Raji (cell line): ENCODE measurements around the gene CYCS.

Source experiments
- POLR2A ChIP-seq: IDR thresholded peaks from 2 replicates; pipeline ENCODE4 v1.6.1; 2011; ENCODE audit warnings: low read depth, low read length, control low read depth; ENCODE audit not compliant: insufficient read depth

CYCS gene

GRCh38 chr7:25093268-25093826, 31.7 kb downstream of the CYCS start:
- no peak for TF ChIP-seq POLR2A

DNA sequence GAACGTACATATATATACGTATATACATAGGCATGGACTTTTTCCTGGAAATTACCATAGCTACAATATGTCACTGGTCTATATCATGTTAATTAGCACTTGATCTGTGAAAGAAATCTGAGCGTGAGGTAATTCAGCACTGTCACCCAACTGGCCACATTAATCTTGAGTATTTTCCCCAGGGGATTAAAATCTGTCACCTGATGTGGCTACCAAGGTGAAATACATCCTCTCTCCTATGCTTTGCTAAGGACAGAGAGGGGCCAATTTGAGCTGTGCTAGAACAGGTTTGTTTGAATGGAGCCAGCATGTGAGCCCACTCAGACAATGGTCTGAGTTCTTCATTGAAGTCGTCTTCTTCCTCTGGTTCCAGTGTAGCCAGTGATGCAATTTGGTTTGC, 33.3 kb downstream of the CYCS start:
- no peak for TF ChIP-seq POLR2A

GRCh38 chr7:25091176-25091575, 33.9 kb downstream of the CYCS start:
- no peak for TF ChIP-seq POLR2A

GRCh38 chr7:25090374-25090773, 34.7 kb downstream of the CYCS start:
- TF ChIP-seq POLR2A = no peak

GRCh38 chr7:25087855-25088254, 37.2 kb downstream of the CYCS start:
- no peak for TF ChIP-seq POLR2A

DNA sequence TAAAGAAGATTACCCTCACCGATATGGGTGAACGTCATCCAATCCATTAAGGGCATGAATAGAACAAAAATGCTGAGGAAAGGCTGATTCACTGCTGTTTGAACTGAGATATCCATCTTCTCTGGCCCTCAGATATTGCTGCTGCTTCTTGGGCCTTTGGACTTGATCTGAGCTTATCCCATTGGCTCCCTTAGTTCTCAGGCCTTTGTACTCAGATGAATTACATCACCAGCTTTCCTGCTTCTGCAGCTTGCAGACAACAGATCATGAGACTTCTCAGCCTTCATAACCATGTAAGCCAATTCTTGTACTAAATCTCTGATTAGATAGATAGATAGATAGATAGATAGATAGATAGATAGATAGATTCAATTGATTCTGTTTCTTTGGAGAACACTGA, 40.2 kb downstream of the CYCS start:
- no peak for TF ChIP-seq POLR2A

DNA sequence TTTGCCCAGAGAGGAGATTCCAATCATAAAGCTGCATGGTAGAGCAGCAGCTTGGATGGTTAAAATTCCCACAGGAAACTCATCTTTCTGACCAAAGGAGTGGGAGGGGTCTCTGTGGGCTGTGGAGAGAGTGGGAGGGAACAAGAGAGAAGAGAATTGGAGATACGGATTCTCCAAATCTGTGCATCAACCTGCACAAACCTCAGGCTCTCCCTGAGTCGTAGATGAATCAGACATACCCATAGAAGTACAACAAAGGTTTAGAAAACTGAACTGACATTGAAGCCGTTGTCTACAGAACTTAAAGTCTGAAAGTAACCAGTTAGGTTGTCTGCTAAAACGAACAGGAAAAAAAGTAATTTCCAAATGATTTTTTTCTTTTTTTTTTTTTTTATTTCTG, 41.9 kb downstream of the CYCS start:
- no peak for TF ChIP-seq POLR2A

- TF ChIP-seq POLR2A = no peak
Observed at GRCh38 chr7:25077096-25077495, 48.0 kb downstream of the CYCS start.

DNA sequence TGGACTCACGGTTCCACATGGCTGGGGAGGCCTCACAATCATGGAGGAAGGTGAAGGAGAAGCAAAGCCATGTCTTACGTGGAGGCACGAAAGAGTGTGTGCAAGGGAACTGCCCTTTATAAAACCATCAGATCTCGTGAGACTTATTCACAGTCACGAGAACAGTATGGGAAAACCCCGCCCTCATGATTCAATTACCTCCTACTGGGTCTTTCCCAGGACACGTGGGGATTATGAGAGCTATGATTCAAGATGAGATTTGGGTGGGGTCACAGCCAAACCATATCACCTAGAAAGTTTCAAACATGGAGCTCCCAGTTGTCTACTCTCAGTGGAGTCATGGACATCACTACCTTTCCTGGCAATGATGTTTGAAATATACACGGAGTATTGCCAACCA, 49.6 kb downstream of the CYCS start:
- no peak for TF ChIP-seq POLR2A

DNA sequence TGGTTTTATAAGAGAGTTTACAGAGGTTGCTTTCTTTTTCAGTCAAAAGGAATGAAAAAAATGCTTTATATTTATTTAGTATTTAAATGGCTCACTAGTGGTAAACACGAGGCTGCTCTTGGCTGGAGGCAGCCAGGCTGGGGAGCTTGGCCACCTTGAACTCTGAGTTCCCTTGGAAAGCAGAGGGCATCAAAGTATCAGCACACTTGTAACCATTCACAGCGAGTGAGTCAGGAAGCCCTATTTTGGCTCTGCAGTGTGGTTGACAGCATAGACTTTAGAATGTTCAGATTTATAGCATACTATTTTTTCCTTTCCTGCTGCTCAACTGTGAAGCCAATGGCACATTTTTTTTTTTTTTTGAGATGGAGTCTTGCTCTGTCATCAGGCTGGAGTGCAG, 51.6 kb downstream of the CYCS start:
- TF ChIP-seq POLR2A = no peak
